Measurements from ENCODE around the gene TMEM184B. TPM values are rescaled to one million over a fixed set of nuclear protein-coding genes. Genes with fewer than 3 reads are reported as not detected.

The TMEM184B gene
- polyA plus RNA-seq, 1 donor (not counting 4 experiments of a cell fraction or from before 2014, with no cell fraction given): 18.8 TPM

GRCh38 chr22:38246692-38247091 is 26.1 kb downstream of the TMEM184B start:
- TF ChIP-seq EZH2 (IDR thresholded peaks at IDR 0.05; ENCODE audit: low read length): no peak
- Histone ChIP-seq H3K4me1 (ENCODE audit: control insufficient read depth, extremely low read depth, insufficient read depth, low read length) (peaks cover 16% of the 10 kb centered on the region), H3K36me3 (ENCODE audit: control insufficient read depth in 2 of 2, extremely low read depth in 1 of 2, insufficient read depth in 2 of 2, low read length in 2 of 2) (peaks cover 27 to 30% of the 10 kb centered on the region in 2 experiments), H3K79me2 (ENCODE audit: control insufficient read depth, insufficient read depth, low read length) (peaks cover 34% of the 10 kb centered on the region), H2AFZ (ENCODE audit: control insufficient read depth, low read length) (no peak overlapping the region), H3K27me3 (ENCODE audit: control insufficient read depth, extremely low read depth, insufficient read depth, low read length) (no peaks in the 10 kb centered on the region), H3K4me3 (ENCODE audit: control insufficient read depth in 2 of 3, extremely low read depth in 1 of 3, insufficient read depth in 2 of 3, low read depth in 1 of 3, low read length in 3 of 3) (no peak overlapping the region), H3K27ac (ENCODE audit: control insufficient read depth, insufficient read depth, low read length) (no peak overlapping the region), H4K20me1 (ENCODE audit: control insufficient read depth, extremely low read depth, insufficient read depth, low read length) (peaks cover 8% of the 10 kb centered on the region), H3K9ac (ENCODE audit: control insufficient read depth, extremely low read depth, insufficient read depth, low read length) (no peak overlapping the region), H3K4me2 (ENCODE audit: control insufficient read depth, extremely low read depth, insufficient read depth, low read depth, low read length) (no peak overlapping the region), H3K9me1 (ENCODE audit: control insufficient read depth, extremely low read depth, insufficient read depth, low read length) (no peaks in the 10 kb centered on the region), H3K9me3 (ENCODE audit: control insufficient read depth, low read depth, low read length) (no peaks in the 10 kb centered on the region)
- dilution Hi-C loops (cut with MboI; ENCODE audit: extremely low pct_ligation_motif_present, low sequenced_read_pairs): no loop called here
- no peak for FAIRE-seq
- no peak for DNase-seq (ENCODE audit: low read depth, low spot score)

- no peak for FAIRE-seq
- Histone ChIP-seq H3K9me3 (ENCODE audit: control insufficient read depth, low read depth, low read length) (no peaks in the 10 kb centered on the region), H3K4me1 (ENCODE audit: control insufficient read depth, extremely low read depth, insufficient read depth, low read length) (peaks cover 19% of the 10 kb centered on the region), H3K27me3 (ENCODE audit: control insufficient read depth, extremely low read depth, insufficient read depth, low read length) (no peaks in the 10 kb centered on the region), H3K36me3 (ENCODE audit: control insufficient read depth in 2 of 2, extremely low read depth in 1 of 2, insufficient read depth in 2 of 2, low read length in 2 of 2) (peaks cover 27 to 30% of the 10 kb centered on the region in 2 experiments), H3K4me2 (ENCODE audit: control insufficient read depth, extremely low read depth, insufficient read depth, low read depth, low read length) (no peak overlapping the region), H2AFZ (ENCODE audit: control insufficient read depth, low read length) (no peak overlapping the region), H3K9ac (ENCODE audit: control insufficient read depth, extremely low read depth, insufficient read depth, low read length) (no peak overlapping the region), H3K4me3 (ENCODE audit: control insufficient read depth in 2 of 3, extremely low read depth in 1 of 3, insufficient read depth in 2 of 3, low read depth in 1 of 3, low read length in 3 of 3) (no peak overlapping the region), H4K20me1 (ENCODE audit: control insufficient read depth, extremely low read depth, insufficient read depth, low read length) (peaks cover 8% of the 10 kb centered on the region), H3K79me2 (ENCODE audit: control insufficient read depth, insufficient read depth, low read length) (peaks cover 29% of the 10 kb centered on the region), H3K9me1 (ENCODE audit: control insufficient read depth, extremely low read depth, insufficient read depth, low read length) (no peaks in the 10 kb centered on the region), H3K27ac (ENCODE audit: control insufficient read depth, insufficient read depth, low read length) (no peak overlapping the region)
- dilution Hi-C loops (cut with MboI; ENCODE audit: extremely low pct_ligation_motif_present, low sequenced_read_pairs): no loop called here
- no peak for DNase-seq (ENCODE audit: low read depth, low spot score)
- TF ChIP-seq EZH2 (IDR thresholded peaks at IDR 0.05; ENCODE audit: low read length): no peak
- no peak for TF ChIP-seq CTCF (optimal IDR thresholded peaks at IDR 0.05 in 1 of 3, IDR thresholded peaks at IDR 0.05 in 1 of 3, conservative IDR thresholded peaks at IDR 0.05 in 1 of 3; ENCODE audit: extremely low read depth in 1 of 3, insufficient read depth in 2 of 3, low read length in 3 of 3)
Observed at GRCh38 chr22:38246046-38246658, 26.7 kb downstream of the TMEM184B start.

- Histone ChIP-seq H3K9me1 (ENCODE audit: control insufficient read depth, extremely low read depth, insufficient read depth, low read length) (no peaks in the 10 kb centered on the region), H3K36me3 (ENCODE audit: control insufficient read depth in 2 of 2, extremely low read depth in 1 of 2, insufficient read depth in 2 of 2, low read length in 2 of 2) (peaks cover 21 to 27% of the 10 kb centered on the region in 2 experiments), H3K79me2 (ENCODE audit: control insufficient read depth, insufficient read depth, low read length) (peaks cover 10% of the 10 kb centered on the region), H3K27me3 (ENCODE audit: control insufficient read depth, extremely low read depth, insufficient read depth, low read length) (no peaks in the 10 kb centered on the region), H2AFZ (ENCODE audit: control insufficient read depth, low read length) (no peak overlapping the region), H3K4me2 (ENCODE audit: control insufficient read depth, extremely low read depth, insufficient read depth, low read depth, low read length) (no peak overlapping the region), H3K4me3 (ENCODE audit: control insufficient read depth in 2 of 3, extremely low read depth in 1 of 3, insufficient read depth in 2 of 3, low read depth in 1 of 3, low read length in 3 of 3) (no peak overlapping the region), H3K27ac (ENCODE audit: control insufficient read depth, insufficient read depth, low read length) (no peak overlapping the region), H3K9me3 (ENCODE audit: control insufficient read depth, low read depth, low read length) (no peaks in the 10 kb centered on the region), H3K4me1 (ENCODE audit: control insufficient read depth, extremely low read depth, insufficient read depth, low read length) (peaks cover 40% of the 10 kb centered on the region), H4K20me1 (ENCODE audit: control insufficient read depth, extremely low read depth, insufficient read depth, low read length) (peaks cover 2% of the 10 kb centered on the region), H3K9ac (ENCODE audit: control insufficient read depth, extremely low read depth, insufficient read depth, low read length) (no peak overlapping the region)
- FAIRE-seq: no peak
- TF ChIP-seq EZH2 (IDR thresholded peaks at IDR 0.05; ENCODE audit: low read length) (no peak), CTCF (optimal IDR thresholded peaks at IDR 0.05 in 1 of 3, IDR thresholded peaks at IDR 0.05 in 1 of 3, conservative IDR thresholded peaks at IDR 0.05 in 1 of 3; ENCODE audit: extremely low read depth in 1 of 3, insufficient read depth in 2 of 3, low read length in 3 of 3) (no peak)
- dilution Hi-C loops (cut with MboI; ENCODE audit: extremely low pct_ligation_motif_present, low sequenced_read_pairs): no loop called here
- no peak for DNase-seq (ENCODE audit: low read depth, low spot score)
Observed at GRCh38 chr22:38244106-38244505, 28.7 kb downstream of the TMEM184B start.

All from keratinocyte (primary cell).